Measurements from ENCODE around the gene BTBD19. TPM values are rescaled to one million over a fixed set of nuclear protein-coding genes. Genes with fewer than 3 reads are reported as not detected.

BTBD19 gene
- total and polyA plus RNA-seq, 9 of the 15 experiments (the other 6 are each of a cell fraction or from before 2014, with no cell fraction given) = 0.22 to 2.0 (median 0.95) TPM

DNA sequence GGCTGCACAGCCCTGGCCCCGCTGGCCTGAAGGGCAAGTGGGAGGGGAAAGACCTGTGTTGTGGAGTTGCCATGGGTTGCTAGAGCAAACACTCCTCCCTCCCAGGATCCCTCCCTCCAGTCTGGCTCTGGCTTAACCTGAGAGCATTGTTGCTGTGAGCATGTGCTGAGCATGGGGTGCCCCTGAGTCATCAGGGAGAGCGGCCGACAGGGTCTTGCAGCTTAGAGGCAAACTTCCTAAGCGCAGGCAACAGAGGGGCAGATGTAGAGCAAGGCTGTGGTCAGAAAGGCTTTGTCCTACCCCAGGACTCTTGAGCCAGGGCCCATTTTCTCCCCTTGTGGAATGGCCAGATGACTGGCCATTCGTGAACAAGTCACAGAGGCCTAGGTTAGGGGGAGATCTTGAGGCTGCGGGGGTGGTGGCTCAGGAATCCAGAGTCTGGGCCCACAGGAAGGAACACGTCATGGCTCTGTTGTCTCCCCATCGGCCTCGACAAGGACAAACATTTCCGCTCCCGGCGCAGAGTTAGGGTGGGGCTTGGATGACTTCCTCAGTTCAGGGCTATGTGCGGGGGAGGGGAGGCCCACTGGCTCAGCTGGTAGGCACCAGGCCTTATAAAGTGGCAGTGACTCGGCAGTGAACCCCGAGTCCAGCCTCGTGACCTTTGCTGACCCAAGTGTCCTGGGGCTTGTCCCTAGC is 810 bp upstream of the BTBD19 start (continued):
- TF ChIP-seq MED1 (CRISPR knock-in tag; IDR thresholded peaks at IDR 0.05; ENCODE audit: borderline replicate concordance) (no peak), BRD9 (IDR thresholded peaks at IDR 0.05; ENCODE audit: low read depth, partially characterized antibody) (peak; percentile 84), CHD2 (IDR thresholded peaks at IDR 0.05; ENCODE audit: low read depth, low read length) (0 out of 2 replicates have a peak, but pooled peaks have one; percentile 41), ETV1 (tag; conservative IDR thresholded peaks at IDR 0.05; ENCODE audit: low read depth) (peak; percentile 98)

DNA sequence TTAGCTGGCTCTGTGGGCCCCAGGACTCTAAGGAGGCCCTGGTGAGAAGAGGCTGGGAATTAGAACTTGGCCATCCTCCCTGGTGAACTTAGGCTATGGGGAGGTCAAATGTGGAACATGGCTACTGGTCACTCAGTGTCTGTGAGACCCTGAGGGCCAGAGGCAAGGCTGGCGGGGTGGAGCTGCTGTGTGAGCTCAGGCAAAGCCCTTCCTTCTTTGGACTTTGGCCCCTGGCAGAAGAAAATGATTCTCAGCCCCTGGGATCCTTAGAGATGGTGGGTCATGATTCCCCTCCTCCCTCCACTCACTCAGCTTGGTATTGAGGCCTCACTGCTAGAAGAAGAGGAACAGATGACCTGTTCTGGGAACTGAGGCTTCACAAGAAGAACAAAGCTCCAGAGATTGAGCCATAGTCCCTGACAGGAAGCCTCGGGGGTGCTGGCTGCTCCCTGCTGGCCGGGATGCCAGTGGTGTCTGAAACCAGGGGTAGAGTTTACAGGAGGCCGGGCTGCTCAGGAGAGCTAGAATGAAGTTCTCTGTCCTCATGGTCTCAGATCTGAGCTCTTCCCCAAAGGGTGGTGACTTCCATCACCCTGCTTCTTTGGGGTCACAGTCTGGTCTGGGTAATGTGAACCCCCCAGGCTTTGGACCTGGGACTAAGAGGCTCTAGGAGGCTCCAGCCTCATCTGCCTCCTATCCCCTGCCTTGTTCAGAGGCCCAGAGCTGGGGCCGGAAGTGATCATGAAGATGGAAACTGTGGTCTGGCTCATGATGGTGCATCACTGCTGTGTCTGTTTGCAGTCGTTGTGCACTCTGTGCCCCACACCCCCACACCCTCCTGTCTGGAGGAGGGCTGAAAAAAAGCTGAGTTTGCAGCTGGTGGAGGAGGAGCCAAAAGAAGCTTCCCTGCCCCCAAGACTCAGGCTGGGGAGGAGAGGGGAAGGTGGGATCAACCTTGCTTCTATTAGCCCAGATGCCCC is 905 bp downstream of the BTBD19 start:
- H3K9me3 ChIP-seq (replicated peaks; ENCODE audit: control insufficient read depth, insufficient read depth, low read depth, low read length) = no peaks in the 10 kb centered on the region
- peak overlapping the region; percentile 30 for H3K4me3 ChIP-seq
- CTCF ChIA-PET (ENCODE audit: low intra/inter-chr PET ratio) = no interaction called here
- no peak for ATAC-seq
- BruUV-seq (replicated peaks) = TSS peak; percentile 0
- no peaks in the 10 kb centered on the region for H4K20me1 ChIP-seq (replicated peaks; ENCODE audit: control insufficient read depth, insufficient read depth, low read length)
- peak overlapping the region; percentile 86 to 92 for H3K9ac ChIP-seq (ENCODE audit: insufficient read depth in 1 of 2, low read depth in 2 of 2, low read length in 2 of 2)
- peak overlapping the region; percentile 100 for H3K27ac ChIP-seq (ENCODE audit: extremely low read depth, low read depth, low read length)
- H3K36me3 ChIP-seq (ENCODE audit: control insufficient read depth, insufficient read depth, low read length) = peaks cover 26% of the 10 kb centered on the region; the same call in 2 of the 3 replicates
- H3K9me1 ChIP-seq (ENCODE audit: control insufficient read depth, insufficient read depth, low read length) = peaks cover 6% of the 10 kb centered on the region
- POLR2A ChIA-PET = interaction anchor here (0.6 to 16.9 kb wide), 20 partner anchors 9 to 534 kb away, joined by 3 to 594 read pairs (median 5); partner anchors contain the start of genes BEST4, HECTD3, PLK3 and RNU5D-1
- peak overlapping the region; percentile 96 for H2AFZ ChIP-seq (ENCODE audit: low read depth, low read length)
- peaks cover 59 to 73% of the 10 kb centered on the region in 2 experiments for H3K4me1 ChIP-seq (replicated peaks in 1 of 2; ENCODE audit: control insufficient read depth in 2 of 2, insufficient read depth in 2 of 2, low read length in 2 of 2)
- peak; percentile 78 for FAIRE-seq
- in situ Hi-C loops (cut with MboI) = loop anchor here (10.0 kb wide), 1 partner anchor 686 kb away; the partner anchor contains the start of gene TESK2
- peak in 3 of 4 experiments; percentile 36 to 72 (median 56) for DNase-seq (ENCODE audit: extremely low read depth in 1 of 4, low spot score in 3 of 4)
- H3K4me2 ChIP-seq (ENCODE audit: insufficient read depth, low read length) = peak overlapping the region; percentile 80
- intact Hi-C loops (cut with micrococcal nuclease) = loop anchor here (10.0 kb wide), 1 partner anchor 174 kb away; no protein-coding TSS in a partner anchor
- WGBS (ENCODE audit: insufficient coverage, low coverage, missing lambda C conversion rate) = 43% methylated on average over 6 of the region's 6 CpGs
- no peaks in the 10 kb centered on the region for H3K27me3 ChIP-seq (ENCODE audit: control insufficient read depth in 2 of 2, insufficient read depth in 2 of 2, low read length in 2 of 2)
- peaks cover 14% of the 10 kb centered on the region; the same call in 1 of the 3 replicates for H3K79me2 ChIP-seq (ENCODE audit: control insufficient read depth, insufficient read depth, low read length)
- TF ChIP-seq CREM (IDR thresholded peaks at IDR 0.05; ENCODE audit: low read depth) = 0 out of 2 replicates have a peak, but pooled peaks have one; percentile 36
- TF ChIP-seq, protein P1, sequence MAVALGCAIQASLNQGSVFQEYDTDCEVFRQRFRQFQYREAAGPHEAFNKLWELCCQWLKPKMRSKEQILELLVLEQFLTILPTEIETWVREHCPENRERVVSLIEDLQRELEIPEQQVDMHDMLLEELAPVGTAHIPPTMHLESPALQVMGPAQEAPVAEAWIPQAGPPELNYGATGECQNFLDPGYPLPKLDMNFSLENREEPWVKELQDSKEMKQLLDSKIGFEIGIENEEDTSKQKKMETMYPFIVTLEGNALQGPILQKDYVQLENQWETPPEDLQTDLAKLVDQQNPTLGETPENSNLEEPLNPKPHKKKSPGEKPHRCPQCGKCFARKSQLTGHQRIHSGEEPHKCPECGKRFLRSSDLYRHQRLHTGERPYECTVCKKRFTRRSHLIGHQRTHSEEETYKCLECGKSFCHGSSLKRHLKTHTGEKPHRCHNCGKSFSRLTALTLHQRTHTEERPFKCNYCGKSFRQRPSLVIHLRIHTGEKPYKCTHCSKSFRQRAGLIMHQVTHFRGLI (CRISPR knock-in tag; IDR thresholded peaks at IDR 0.05) = 0 out of 2 replicates have a peak, but pooled peaks have one; percentile 1
- TF ChIP-seq GABPA (tag; conservative IDR thresholded peaks at IDR 0.05; ENCODE audit: low read depth) = peak; percentile 69
- TF ChIP-seq ZBTB7A (IDR thresholded peaks at IDR 0.05; ENCODE audit: borderline replicate concordance, control insufficient read depth, low read depth, low read length) = peak; percentile 20; the same call in 1 of the 2 replicates
- peak; percentile 45; the same call in 1 of the 2 replicates for TF ChIP-seq NCOR1 (IDR thresholded peaks at IDR 0.05)
- TF ChIP-seq FOSL1 (tag; conservative IDR thresholded peaks at IDR 0.05) = no peak
- TF ChIP-seq KDM5B (IDR thresholded peaks at IDR 0.05; ENCODE audit: insufficient replicate concordance, low read depth, low read length) = peak; percentile 11
- TF ChIP-seq, protein P2, sequence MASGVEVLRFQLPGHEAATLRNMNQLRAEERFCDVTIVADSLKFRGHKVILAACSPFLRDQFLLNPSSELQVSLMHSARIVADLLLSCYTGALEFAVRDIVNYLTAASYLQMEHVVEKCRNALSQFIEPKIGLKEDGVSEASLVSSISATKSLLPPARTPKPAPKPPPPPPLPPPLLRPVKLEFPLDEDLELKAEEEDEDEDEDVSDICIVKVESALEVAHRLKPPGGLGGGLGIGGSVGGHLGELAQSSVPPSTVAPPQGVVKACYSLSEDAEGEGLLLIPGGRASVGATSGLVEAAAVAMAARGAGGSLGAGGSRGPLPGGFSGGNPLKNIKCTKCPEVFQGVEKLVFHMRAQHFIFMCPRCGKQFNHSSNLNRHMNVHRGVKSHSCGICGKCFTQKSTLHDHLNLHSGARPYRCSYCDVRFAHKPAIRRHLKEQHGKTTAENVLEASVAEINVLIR (CRISPR knock-in tag; IDR thresholded peaks at IDR 0.05) = no peak
- peak; percentile 53 to 58; a peak in 3 of 4 replicates for TF ChIP-seq KDM1A (IDR thresholded peaks at IDR 0.05)
- TF ChIP-seq SMAD4 (CRISPR knock-in tag; conservative IDR thresholded peaks at IDR 0.05) = 0 out of 2 replicates have a peak, but pooled peaks have one; percentile 28
- 0 out of 2 replicates have a peak, but pooled peaks have one; percentile 33 for TF ChIP-seq DMBX1 (CRISPR knock-in tag; IDR thresholded peaks at IDR 0.05; ENCODE audit: borderline replicate concordance)

Measured in K562 (cell line).